ENCODE measurements around the gene SLC9A3.

SLC9A3 gene

DNA sequence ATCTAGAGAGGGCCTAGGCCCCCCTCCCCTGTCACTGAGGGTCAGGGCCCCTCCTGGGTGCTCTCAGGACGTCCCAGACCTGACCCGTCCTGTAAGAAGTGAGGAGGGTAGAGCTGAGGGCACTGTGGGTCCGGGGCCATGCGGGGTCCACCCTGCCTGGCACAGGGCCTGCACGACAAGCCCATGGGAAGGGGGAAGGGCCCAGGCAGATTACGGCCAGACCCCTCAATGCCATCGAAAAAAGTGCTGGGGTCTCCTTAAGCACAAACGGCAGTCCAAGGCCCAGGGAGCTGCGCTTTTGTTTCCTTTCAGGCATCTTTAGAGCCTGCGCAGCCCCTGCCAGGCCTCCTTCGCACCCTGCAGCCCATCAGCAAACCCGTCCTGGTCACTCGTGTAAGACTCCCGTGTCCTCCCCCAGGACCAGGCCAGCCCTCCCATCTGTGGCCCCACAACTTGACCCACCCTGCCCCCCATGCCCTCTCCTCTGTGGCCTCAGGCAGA, 85.7 kb downstream of the SLC9A3 start:
- no peak overlapping the region for H3K9ac ChIP-seq (ENCODE audit: low read length in 2 of 2)
- H3K36me3 ChIP-seq (ENCODE audit: control insufficient read depth in 2 of 2, insufficient read depth in 2 of 2, low read length in 2 of 2): no peaks in the 10 kb centered on the region
- no peak overlapping the region for H3K4me3 ChIP-seq (ENCODE audit: low read length in 2 of 2)
- no peaks in the 10 kb centered on the region for H3K9me3 ChIP-seq (ENCODE audit: control insufficient read depth in 2 of 2, low read length in 2 of 2)
- peaks cover 0 to 13% of the 10 kb centered on the region in 2 donors for H3K27me3 ChIP-seq (ENCODE audit: control insufficient read depth in 1 of 2, insufficient read depth in 2 of 2, low read length in 2 of 2)
- peaks cover 8% of the 10 kb centered on the region for H3K4me1 ChIP-seq (ENCODE audit: control insufficient read depth, insufficient read depth, low read length)
- H3K27ac ChIP-seq (ENCODE audit: low read length): no peak overlapping the region

DNA sequence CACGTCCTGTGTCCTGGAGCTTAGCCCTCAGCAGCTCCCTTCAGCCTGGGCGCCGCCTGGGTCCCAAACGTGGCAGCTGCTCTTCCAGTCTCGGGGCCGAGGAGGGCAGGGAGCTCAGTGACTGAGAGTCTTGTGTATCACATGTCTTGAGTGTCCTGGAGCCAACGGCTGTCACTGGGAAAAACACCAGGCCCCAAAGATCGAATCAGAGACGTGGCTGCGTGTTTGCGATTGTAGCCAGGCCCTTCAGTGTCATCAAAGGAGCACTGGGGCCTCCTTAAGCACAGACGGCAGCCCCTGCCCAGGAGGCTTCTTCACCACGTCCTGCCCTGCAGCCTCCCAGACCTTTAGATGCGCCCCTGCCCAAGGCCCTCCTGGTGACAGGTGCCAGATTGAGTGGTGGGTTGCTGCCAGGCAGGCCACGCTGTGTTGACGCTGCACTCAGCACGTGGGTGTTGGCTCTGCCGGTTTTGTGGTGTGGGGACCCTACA, 86.9 kb downstream of the SLC9A3 start:
- H3K36me3 ChIP-seq (ENCODE audit: control insufficient read depth in 2 of 2, insufficient read depth in 2 of 2, low read length in 2 of 2): no peaks in the 10 kb centered on the region

DNA sequence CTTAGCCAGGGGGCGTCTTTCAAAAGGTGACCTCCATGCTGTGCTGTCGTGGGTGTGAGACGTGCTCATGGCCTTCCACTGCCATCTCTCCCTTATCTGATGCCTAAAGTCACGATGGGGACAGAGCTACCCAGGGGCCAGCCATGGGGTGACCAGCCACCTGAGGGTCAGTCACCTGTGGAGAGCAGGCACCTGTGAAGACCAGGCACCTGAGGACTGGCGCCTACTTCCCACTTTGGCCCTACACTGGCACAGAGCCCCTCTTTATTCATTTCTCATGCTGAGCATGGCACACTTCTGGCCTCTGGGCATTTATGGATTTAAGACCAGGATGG, 87.6 kb downstream of the SLC9A3 start:
- Histone ChIP-seq H3K4me3 (ENCODE audit: low read length in 2 of 2) (no peak overlapping the region), H3K27me3 (ENCODE audit: control insufficient read depth in 1 of 2, insufficient read depth in 2 of 2, low read length in 2 of 2) (peaks cover 0 to 14% of the 10 kb centered on the region in 2 donors), H3K9me3 (ENCODE audit: control insufficient read depth in 2 of 2, low read length in 2 of 2) (no peaks in the 10 kb centered on the region), H3K4me1 (ENCODE audit: control insufficient read depth, insufficient read depth, low read length) (no peaks in the 10 kb centered on the region), H3K9ac (ENCODE audit: low read length in 2 of 2) (no peak overlapping the region), H3K36me3 (ENCODE audit: control insufficient read depth in 2 of 2, insufficient read depth in 2 of 2, low read length in 2 of 2) (no peaks in the 10 kb centered on the region), H3K27ac (ENCODE audit: low read length) (no peak overlapping the region)

More for the DNA sequence above, 86.9 kb downstream of the SLC9A3 start:
- Histone ChIP-seq H3K9me3 (ENCODE audit: control insufficient read depth in 2 of 2, low read length in 2 of 2) (no peaks in the 10 kb centered on the region), H3K27ac (ENCODE audit: low read length) (no peak overlapping the region), H3K4me3 (ENCODE audit: low read length in 2 of 2) (no peak overlapping the region), H3K27me3 (ENCODE audit: control insufficient read depth in 1 of 2, insufficient read depth in 2 of 2, low read length in 2 of 2) (peaks cover 0 to 14% of the 10 kb centered on the region in 2 donors), H3K4me1 (ENCODE audit: control insufficient read depth, insufficient read depth, low read length) (peaks cover 4% of the 10 kb centered on the region), H3K9ac (ENCODE audit: low read length in 2 of 2) (no peak overlapping the region)

DNA sequence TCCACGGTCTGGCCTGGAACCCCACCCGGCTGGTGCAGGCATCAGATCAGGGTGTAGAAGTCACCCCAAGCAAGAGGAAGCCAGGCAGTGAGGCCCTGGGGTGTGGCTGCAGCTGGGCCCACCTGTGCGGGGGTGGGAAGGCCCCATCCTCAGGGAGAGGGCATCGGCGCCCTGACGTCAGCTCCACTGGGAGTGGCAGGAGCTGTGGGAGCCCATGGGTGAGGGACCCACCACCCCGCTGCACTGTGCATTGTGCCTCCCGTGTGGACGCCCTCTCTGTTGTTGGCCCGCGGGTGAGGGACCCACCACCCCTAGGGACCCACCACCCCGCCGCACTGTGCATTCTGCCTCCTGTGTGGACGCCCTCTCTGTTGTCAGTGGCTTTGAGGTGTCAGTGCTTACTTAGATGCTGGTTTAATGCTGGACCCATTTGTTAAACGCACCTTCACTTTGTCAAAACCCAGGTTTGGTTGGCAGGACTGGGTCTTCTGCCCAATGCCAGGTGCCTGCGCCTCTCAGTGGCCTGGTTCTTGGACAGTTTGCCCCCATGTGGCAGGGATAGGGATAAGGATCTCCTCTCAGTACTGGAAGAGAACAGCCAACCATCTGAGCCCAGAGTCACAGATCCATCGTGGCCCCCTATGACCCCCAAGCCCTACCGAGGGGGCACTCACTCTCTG, 88.1 kb downstream of the SLC9A3 start:
- Histone ChIP-seq H3K9me3 (ENCODE audit: control insufficient read depth in 2 of 2, low read length in 2 of 2) (no peaks in the 10 kb centered on the region), H3K36me3 (ENCODE audit: control insufficient read depth in 2 of 2, insufficient read depth in 2 of 2, low read length in 2 of 2) (no peaks in the 10 kb centered on the region), H3K27ac (ENCODE audit: low read length) (no peak overlapping the region), H3K4me1 (ENCODE audit: control insufficient read depth, insufficient read depth, low read length) (no peaks in the 10 kb centered on the region), H3K9ac (ENCODE audit: low read length in 2 of 2) (no peak overlapping the region), H3K4me3 (ENCODE audit: low read length in 2 of 2) (no peak overlapping the region), H3K27me3 (ENCODE audit: control insufficient read depth in 1 of 2, insufficient read depth in 2 of 2, low read length in 2 of 2) (peaks cover 0 to 14% of the 10 kb centered on the region in 2 donors)

DNA sequence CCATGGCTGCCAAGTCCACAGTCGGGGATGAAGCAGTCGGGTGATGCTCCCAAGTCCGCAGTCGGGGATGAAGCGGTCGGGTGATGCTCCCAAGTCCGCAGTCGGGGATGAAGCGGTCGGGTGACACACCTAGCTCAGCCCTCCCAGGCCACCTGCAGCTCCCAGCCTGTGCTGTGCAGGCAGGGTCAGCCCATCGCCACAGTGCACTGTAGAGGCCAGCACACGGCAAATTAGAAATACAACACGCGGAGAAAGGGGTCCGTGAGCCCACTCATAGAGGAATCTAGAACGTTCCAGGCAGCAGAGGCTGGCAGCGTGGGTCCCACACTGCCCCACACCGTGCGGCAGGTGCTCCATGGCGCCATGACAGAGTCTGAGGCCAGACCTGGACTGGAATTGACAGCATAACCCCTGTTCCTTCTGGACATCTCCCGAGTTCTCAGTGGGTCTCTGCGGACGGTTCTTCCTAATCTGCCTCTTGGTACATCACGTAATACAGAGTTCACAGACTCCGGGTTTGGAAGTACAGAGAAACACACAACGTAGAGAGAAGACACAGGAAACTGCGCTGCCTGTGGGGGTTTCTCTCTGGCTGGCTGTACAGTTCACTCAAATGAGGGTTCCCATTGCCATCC, 89.0 kb downstream of the SLC9A3 start:
- peaks cover 0 to 15% of the 10 kb centered on the region in 2 donors for H3K27me3 ChIP-seq (ENCODE audit: control insufficient read depth in 1 of 2, insufficient read depth in 2 of 2, low read length in 2 of 2)
- peaks cover 2% of the 10 kb centered on the region for H3K4me1 ChIP-seq (ENCODE audit: control insufficient read depth, insufficient read depth, low read length)
- no peak overlapping the region for H3K4me3 ChIP-seq (ENCODE audit: low read length in 2 of 2)
- no peak overlapping the region for H3K9ac ChIP-seq (ENCODE audit: low read length in 2 of 2)
- H3K9me3 ChIP-seq (ENCODE audit: control insufficient read depth in 2 of 2, low read length in 2 of 2): no peaks in the 10 kb centered on the region
- H3K36me3 ChIP-seq (ENCODE audit: control insufficient read depth in 2 of 2, insufficient read depth in 2 of 2, low read length in 2 of 2): no peaks in the 10 kb centered on the region
- H3K27ac ChIP-seq (ENCODE audit: low read length): no peak overlapping the region

DNA sequence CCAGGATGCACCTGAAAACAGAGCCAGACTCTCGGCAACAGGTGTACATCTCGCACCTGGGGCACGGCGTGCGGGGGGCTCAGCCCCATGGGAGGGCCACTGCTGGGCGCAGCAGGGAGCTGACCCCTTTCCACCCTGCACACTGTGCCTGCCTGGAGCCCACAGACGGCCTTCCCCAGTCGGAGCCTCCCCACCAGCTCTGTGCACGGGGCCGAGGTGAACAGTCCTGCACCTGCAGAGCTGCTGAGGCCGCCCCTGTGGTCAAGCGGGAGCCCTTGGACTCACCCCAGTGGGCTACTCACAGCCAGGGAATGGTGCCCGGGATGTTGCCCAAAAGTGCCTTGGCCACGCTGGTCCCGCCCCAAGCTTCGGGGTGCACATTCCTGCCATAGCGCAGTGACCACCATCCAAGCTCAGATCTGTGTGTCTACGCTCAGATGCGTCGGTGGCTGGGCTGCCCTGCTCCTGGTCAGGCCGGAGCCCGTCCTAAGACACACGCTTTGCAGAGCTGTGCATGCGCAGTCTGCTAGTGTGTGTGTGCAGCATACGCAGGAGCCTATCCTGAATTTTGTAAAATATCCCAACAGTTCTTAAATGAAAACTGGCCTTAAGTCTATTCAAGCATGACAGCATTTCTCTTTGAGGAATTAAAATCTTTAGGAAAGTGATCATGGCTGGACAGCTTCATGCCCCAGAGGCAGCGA, 89.7 kb downstream of the SLC9A3 start:
- no peak overlapping the region for H3K4me3 ChIP-seq (ENCODE audit: low read length in 2 of 2)
- H3K27ac ChIP-seq (ENCODE audit: low read length): no peak overlapping the region
- no peak overlapping the region for H3K9ac ChIP-seq (ENCODE audit: low read length in 2 of 2)
- peaks cover 0 to 16% of the 10 kb centered on the region in 2 donors for H3K27me3 ChIP-seq (ENCODE audit: control insufficient read depth in 1 of 2, insufficient read depth in 2 of 2, low read length in 2 of 2)
- no peaks in the 10 kb centered on the region for H3K36me3 ChIP-seq (ENCODE audit: control insufficient read depth in 2 of 2, insufficient read depth in 2 of 2, low read length in 2 of 2)
- H3K9me3 ChIP-seq (ENCODE audit: control insufficient read depth in 2 of 2, low read length in 2 of 2): no peaks in the 10 kb centered on the region
- peaks cover 2% of the 10 kb centered on the region for H3K4me1 ChIP-seq (ENCODE audit: control insufficient read depth, insufficient read depth, low read length)

DNA sequence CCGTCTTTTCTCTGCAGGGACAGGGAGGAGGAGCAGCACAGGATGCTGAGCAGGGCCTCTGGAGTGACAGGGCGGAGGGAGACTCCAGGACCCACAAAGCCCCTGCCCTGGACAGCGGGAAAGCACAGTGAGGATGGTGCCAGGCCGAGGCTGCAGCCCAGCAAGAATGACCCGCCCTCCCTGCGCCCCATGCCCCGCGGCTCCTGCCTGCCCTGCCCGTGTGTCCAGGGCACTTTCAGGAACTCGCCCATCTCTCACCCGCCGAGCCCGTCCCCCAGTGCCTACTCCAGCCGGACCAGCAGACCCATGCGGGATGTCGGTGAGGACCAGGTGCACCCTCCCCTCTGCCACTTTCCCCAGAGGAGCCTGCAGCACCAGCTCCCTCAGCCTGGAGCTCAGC, 90.4 kb downstream of the SLC9A3 start:
- Histone ChIP-seq H3K27ac (ENCODE audit: low read length) (no peak overlapping the region), H3K9me3 (ENCODE audit: control insufficient read depth in 2 of 2, low read length in 2 of 2) (no peaks in the 10 kb centered on the region), H3K36me3 (ENCODE audit: control insufficient read depth in 2 of 2, insufficient read depth in 2 of 2, low read length in 2 of 2) (no peaks in the 10 kb centered on the region), H3K4me1 (ENCODE audit: control insufficient read depth, insufficient read depth, low read length) (peaks cover 2% of the 10 kb centered on the region), H3K27me3 (ENCODE audit: control insufficient read depth in 1 of 2, insufficient read depth in 2 of 2, low read length in 2 of 2) (peaks cover 0 to 16% of the 10 kb centered on the region in 2 donors), H3K9ac (ENCODE audit: low read length in 2 of 2) (no peak overlapping the region), H3K4me3 (ENCODE audit: low read length in 2 of 2) (no peak overlapping the region)

DNA sequence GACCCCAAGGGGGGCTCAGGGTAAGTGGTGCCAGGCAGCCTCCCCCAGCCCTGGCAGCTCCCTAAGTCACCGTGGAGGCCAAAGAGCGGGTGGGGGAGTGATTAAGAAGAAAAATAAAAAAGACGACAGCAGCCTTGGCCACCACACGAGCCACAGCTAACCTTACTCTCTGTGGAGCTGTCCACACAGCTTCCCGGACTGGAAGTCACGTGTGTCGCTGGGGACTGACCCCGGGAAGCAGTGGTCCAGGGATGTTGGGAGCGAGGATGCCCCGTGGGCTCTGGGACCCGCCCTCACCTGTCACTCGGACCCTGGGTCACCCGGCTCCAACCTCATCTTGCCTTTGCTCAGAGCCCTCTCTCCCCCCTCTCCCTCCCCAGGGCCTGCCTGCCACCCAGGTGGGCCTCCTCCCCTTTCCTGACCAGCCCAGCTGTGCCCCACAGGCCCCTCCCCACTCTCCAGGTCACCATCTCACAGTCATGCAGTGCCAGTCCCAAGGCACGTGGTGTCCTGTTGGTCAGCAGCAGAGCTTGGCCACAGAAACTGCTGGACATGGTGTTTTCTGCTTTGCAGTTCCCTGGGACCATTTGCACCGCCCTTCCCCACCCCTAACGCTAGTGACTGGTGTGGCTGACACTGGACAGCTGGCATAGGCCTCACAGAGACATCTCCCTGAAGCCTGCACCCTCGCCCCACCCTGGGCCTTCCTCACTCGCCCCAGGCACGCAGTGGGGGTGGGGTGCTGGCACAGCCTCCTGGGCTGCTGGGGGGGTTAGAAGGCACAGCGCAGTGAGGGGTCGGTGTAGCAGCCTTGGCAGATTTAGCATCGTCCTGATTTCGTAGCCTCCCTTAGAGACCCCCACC, 91.1 kb downstream of the SLC9A3 start:
- Histone ChIP-seq H3K9ac (ENCODE audit: low read length in 2 of 2) (no peak overlapping the region), H3K4me1 (ENCODE audit: control insufficient read depth, insufficient read depth, low read length) (peaks cover 2% of the 10 kb centered on the region), H3K27me3 (ENCODE audit: control insufficient read depth in 1 of 2, insufficient read depth in 2 of 2, low read length in 2 of 2) (peaks cover 0 to 16% of the 10 kb centered on the region in 2 donors)

DNA sequence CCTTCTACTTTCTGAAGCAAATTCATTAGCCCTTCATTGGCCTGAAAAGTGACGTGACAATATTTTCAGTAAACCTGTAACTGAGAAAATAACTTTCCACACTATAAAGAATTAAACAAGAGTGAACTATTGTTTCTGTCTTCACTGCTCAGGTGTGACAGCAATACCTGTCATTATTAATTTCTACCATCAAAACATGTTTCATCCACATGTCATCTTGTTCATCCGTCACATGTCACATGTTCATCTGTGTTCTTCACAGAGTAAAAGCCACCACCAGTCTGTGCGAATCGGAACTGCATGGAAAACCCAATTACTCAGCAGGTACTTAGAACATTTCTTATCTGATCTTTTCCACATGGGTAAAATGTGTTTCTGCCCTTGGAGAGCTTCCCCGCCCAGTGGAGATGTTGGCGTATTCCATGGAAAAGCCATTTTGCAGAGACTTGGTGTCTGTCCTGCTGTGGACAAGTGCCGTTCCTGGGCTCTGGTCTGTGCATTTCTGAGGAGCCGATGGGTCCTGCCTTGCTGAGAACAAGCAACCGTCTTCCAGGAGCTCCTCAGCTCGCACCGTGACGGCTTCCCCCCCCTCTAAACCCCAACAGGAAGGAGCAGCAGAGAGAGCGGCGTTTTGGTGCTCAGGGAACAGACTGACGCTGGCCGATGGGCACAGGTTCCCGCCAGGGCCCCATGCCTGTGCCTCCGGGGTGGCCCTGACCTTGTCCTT, 91.9 kb downstream of the SLC9A3 start:
- Histone ChIP-seq H3K4me3 (ENCODE audit: low read length in 2 of 2) (no peak overlapping the region), H3K27ac (ENCODE audit: low read length) (no peak overlapping the region), H3K27me3 (ENCODE audit: control insufficient read depth in 1 of 2, insufficient read depth in 2 of 2, low read length in 2 of 2) (peaks cover 0 to 14% of the 10 kb centered on the region in 2 donors), H3K4me1 (ENCODE audit: control insufficient read depth, insufficient read depth, low read length) (peaks cover 2% of the 10 kb centered on the region), H3K9me3 (ENCODE audit: control insufficient read depth in 2 of 2, low read length in 2 of 2) (no peaks in the 10 kb centered on the region), H3K9ac (ENCODE audit: low read length in 2 of 2) (no peak overlapping the region), H3K36me3 (ENCODE audit: control insufficient read depth in 2 of 2, insufficient read depth in 2 of 2, low read length in 2 of 2) (no peaks in the 10 kb centered on the region)

More for the DNA sequence above, 91.1 kb downstream of the SLC9A3 start:
- Histone ChIP-seq H3K4me3 (ENCODE audit: low read length in 2 of 2) (no peak overlapping the region), H3K36me3 (ENCODE audit: control insufficient read depth in 2 of 2, insufficient read depth in 2 of 2, low read length in 2 of 2) (no peaks in the 10 kb centered on the region), H3K9me3 (ENCODE audit: control insufficient read depth in 2 of 2, low read length in 2 of 2) (no peaks in the 10 kb centered on the region), H3K27ac (ENCODE audit: low read length) (no peak overlapping the region)

DNA sequence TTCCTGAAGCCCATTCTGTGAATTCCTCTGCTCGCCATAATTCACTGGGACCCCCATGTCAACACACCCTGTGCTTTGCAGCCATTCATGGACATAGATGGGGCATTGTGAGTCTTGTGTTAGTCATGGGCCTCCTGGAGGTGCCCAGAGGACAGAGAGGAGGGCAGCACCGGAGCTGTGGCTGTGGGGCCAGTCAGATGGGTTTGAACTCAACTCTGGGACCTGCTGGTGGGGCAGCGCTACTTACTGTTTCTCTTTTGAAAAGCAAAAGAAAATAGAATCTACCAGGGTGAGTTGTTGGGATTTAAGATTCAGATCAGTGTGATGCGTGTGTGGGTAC, 92.6 kb downstream of the SLC9A3 start:
- Histone ChIP-seq H3K27me3 (ENCODE audit: control insufficient read depth in 1 of 2, insufficient read depth in 2 of 2, low read length in 2 of 2) (peaks cover 0 to 11% of the 10 kb centered on the region in 2 donors), H3K9ac (ENCODE audit: low read length in 2 of 2) (no peak overlapping the region), H3K9me3 (ENCODE audit: control insufficient read depth in 2 of 2, low read length in 2 of 2) (no peaks in the 10 kb centered on the region), H3K4me1 (ENCODE audit: control insufficient read depth, insufficient read depth, low read length) (peaks cover 2% of the 10 kb centered on the region), H3K36me3 (ENCODE audit: control insufficient read depth in 2 of 2, insufficient read depth in 2 of 2, low read length in 2 of 2) (no peaks in the 10 kb centered on the region), H3K27ac (ENCODE audit: low read length) (no peak overlapping the region), H3K4me3 (ENCODE audit: low read length in 2 of 2) (no peak overlapping the region)
